Measurements from ENCODE around the gene MAP3K1.

The MAP3K1 gene

GRCh38 chr5:56840597-56840996 is 25.2 kb downstream of the MAP3K1 start:
- Histone ChIP-seq H3K27me3 (ENCODE audit: control insufficient read depth in 5 of 5, insufficient read depth in 4 of 5, low read length in 5 of 5) (no peaks in the 10 kb centered on the region), H3K4me1 (ENCODE audit: control insufficient read depth in 5 of 5, insufficient read depth in 5 of 5, low read length in 5 of 5) (peaks cover 0 to 34% (median 18%) of the 10 kb centered on the region in 5 donors), H3K9me3 (ENCODE audit: control insufficient read depth in 5 of 5, low read length in 5 of 5) (no peaks in the 10 kb centered on the region), H3K4me3 (ENCODE audit: low read depth in 1 of 5, low read length in 5 of 5) (no peak overlapping the region), H3K36me3 (ENCODE audit: control insufficient read depth in 5 of 5, insufficient read depth in 5 of 5, low read length in 5 of 5) (no peaks in the 10 kb centered on the region), H3K9ac (ENCODE audit: low read length in 5 of 5) (no peak overlapping the region), H3K27ac (ENCODE audit: low read depth, low read length) (no peak overlapping the region)

GRCh38 chr5:56845277-56845676 is 29.9 kb downstream of the MAP3K1 start:
- Histone ChIP-seq H3K9me3 (ENCODE audit: control insufficient read depth in 5 of 5, low read length in 5 of 5) (no peaks in the 10 kb centered on the region), H3K9ac (ENCODE audit: low read length in 5 of 5) (no peak overlapping the region), H3K36me3 (ENCODE audit: control insufficient read depth in 5 of 5, insufficient read depth in 5 of 5, low read length in 5 of 5) (no peaks in the 10 kb centered on the region), H3K27me3 (ENCODE audit: control insufficient read depth in 5 of 5, insufficient read depth in 4 of 5, low read length in 5 of 5) (no peaks in the 10 kb centered on the region), H3K27ac (ENCODE audit: low read depth, low read length) (no peak overlapping the region), H3K4me1 (ENCODE audit: control insufficient read depth in 5 of 5, insufficient read depth in 5 of 5, low read length in 5 of 5) (peaks cover 0 to 24% (median 6%) of the 10 kb centered on the region in 5 donors), H3K4me3 (ENCODE audit: low read depth in 1 of 5, low read length in 5 of 5) (no peak overlapping the region)

GRCh38 chr5:56845904-56846480 is 30.6 kb downstream of the MAP3K1 start:
- Histone ChIP-seq H3K4me3 (ENCODE audit: low read depth in 1 of 5, low read length in 5 of 5) (no peak overlapping the region), H3K27ac (ENCODE audit: low read depth, low read length) (no peak overlapping the region), H3K36me3 (ENCODE audit: control insufficient read depth in 5 of 5, insufficient read depth in 5 of 5, low read length in 5 of 5) (no peaks in the 10 kb centered on the region), H3K27me3 (ENCODE audit: control insufficient read depth in 5 of 5, insufficient read depth in 4 of 5, low read length in 5 of 5) (no peaks in the 10 kb centered on the region), H3K9ac (ENCODE audit: low read length in 5 of 5) (no peak overlapping the region), H3K4me1 (ENCODE audit: control insufficient read depth in 5 of 5, insufficient read depth in 5 of 5, low read length in 5 of 5) (peaks cover 0 to 24% (median 6%) of the 10 kb centered on the region in 5 donors), H3K9me3 (ENCODE audit: control insufficient read depth in 5 of 5, low read length in 5 of 5) (no peaks in the 10 kb centered on the region)

- no peaks in the 10 kb centered on the region for H3K9me3 ChIP-seq (ENCODE audit: control insufficient read depth in 5 of 5, low read length in 5 of 5)
- no peak overlapping the region for H3K27ac ChIP-seq (ENCODE audit: low read depth, low read length)
- H3K4me1 ChIP-seq (ENCODE audit: control insufficient read depth in 5 of 5, insufficient read depth in 5 of 5, low read length in 5 of 5): peaks cover 4 to 31% (median 16%) of the 10 kb centered on the region in 5 donors
- H3K9ac ChIP-seq (ENCODE audit: low read length in 5 of 5): no peak overlapping the region
- no peaks in the 10 kb centered on the region for H3K36me3 ChIP-seq (ENCODE audit: control insufficient read depth in 5 of 5, insufficient read depth in 5 of 5, low read length in 5 of 5)
- no peak overlapping the region for H3K4me3 ChIP-seq (ENCODE audit: low read depth in 1 of 5, low read length in 5 of 5)
- no peaks in the 10 kb centered on the region for H3K27me3 ChIP-seq (ENCODE audit: control insufficient read depth in 5 of 5, insufficient read depth in 4 of 5, low read length in 5 of 5)
Observed at GRCh38 chr5:56848206-56848605, 32.9 kb downstream of the MAP3K1 start.

- Histone ChIP-seq H3K27ac (ENCODE audit: low read depth, low read length) (peak overlapping the region; percentile 8), H3K27me3 (ENCODE audit: control insufficient read depth in 5 of 5, insufficient read depth in 4 of 5, low read length in 5 of 5) (no peaks in the 10 kb centered on the region), H3K36me3 (ENCODE audit: control insufficient read depth in 5 of 5, insufficient read depth in 5 of 5, low read length in 5 of 5) (no peaks in the 10 kb centered on the region), H3K4me3 (ENCODE audit: low read depth in 1 of 5, low read length in 5 of 5) (no peak overlapping the region), H3K4me1 (ENCODE audit: control insufficient read depth in 5 of 5, insufficient read depth in 5 of 5, low read length in 5 of 5) (peaks cover 4 to 40% (median 24%) of the 10 kb centered on the region in 5 donors), H3K9ac (ENCODE audit: low read length in 5 of 5) (no peak overlapping the region), H3K9me3 (ENCODE audit: control insufficient read depth in 5 of 5, low read length in 5 of 5) (no peaks in the 10 kb centered on the region)
Observed at GRCh38 chr5:56849671-56850070, 34.3 kb downstream of the MAP3K1 start.

GRCh38 chr5:56850423-56850822 is 35.1 kb downstream of the MAP3K1 start:
- no peak overlapping the region for H3K9ac ChIP-seq (ENCODE audit: low read length in 5 of 5)
- no peaks in the 10 kb centered on the region for H3K9me3 ChIP-seq (ENCODE audit: control insufficient read depth in 5 of 5, low read length in 5 of 5)
- no peak overlapping the region for H3K4me3 ChIP-seq (ENCODE audit: low read depth in 1 of 5, low read length in 5 of 5)
- H3K4me1 ChIP-seq (ENCODE audit: control insufficient read depth in 5 of 5, insufficient read depth in 5 of 5, low read length in 5 of 5): peaks cover 4 to 44% (median 32%) of the 10 kb centered on the region in 5 donors
- no peak overlapping the region for H3K27ac ChIP-seq (ENCODE audit: low read depth, low read length)
- H3K27me3 ChIP-seq (ENCODE audit: control insufficient read depth in 5 of 5, insufficient read depth in 4 of 5, low read length in 5 of 5): no peaks in the 10 kb centered on the region
- no peaks in the 10 kb centered on the region for H3K36me3 ChIP-seq (ENCODE audit: control insufficient read depth in 5 of 5, insufficient read depth in 5 of 5, low read length in 5 of 5)

GRCh38 chr5:56851258-56851941 is 36.1 kb downstream of the MAP3K1 start:
- H3K9ac ChIP-seq (ENCODE audit: low read length in 5 of 5): no peak overlapping the region
- H3K4me1 ChIP-seq (ENCODE audit: control insufficient read depth in 5 of 5, insufficient read depth in 5 of 5, low read length in 5 of 5): peaks cover 4 to 45% (median 35%) of the 10 kb centered on the region in 5 donors
- H3K4me3 ChIP-seq (ENCODE audit: low read depth in 1 of 5, low read length in 5 of 5): peak overlapping the region in 1 of 5 donors; percentile 1
- H3K36me3 ChIP-seq (ENCODE audit: control insufficient read depth in 5 of 5, insufficient read depth in 5 of 5, low read length in 5 of 5): no peaks in the 10 kb centered on the region
- no peaks in the 10 kb centered on the region for H3K9me3 ChIP-seq (ENCODE audit: control insufficient read depth in 5 of 5, low read length in 5 of 5)
- no peak overlapping the region for H3K27ac ChIP-seq (ENCODE audit: low read depth, low read length)
- H3K27me3 ChIP-seq (ENCODE audit: control insufficient read depth in 5 of 5, insufficient read depth in 4 of 5, low read length in 5 of 5): no peaks in the 10 kb centered on the region

GRCh38 chr5:56852228-56853000 is 37.1 kb downstream of the MAP3K1 start:
- no peak overlapping the region for H3K9ac ChIP-seq (ENCODE audit: low read length in 5 of 5)
- H3K27ac ChIP-seq (ENCODE audit: low read depth, low read length): no peak overlapping the region
- H3K4me3 ChIP-seq (ENCODE audit: low read depth in 1 of 5, low read length in 5 of 5): no peak overlapping the region
- peaks cover 4 to 45% (median 35%) of the 10 kb centered on the region in 5 donors for H3K4me1 ChIP-seq (ENCODE audit: control insufficient read depth in 5 of 5, insufficient read depth in 5 of 5, low read length in 5 of 5)
- H3K9me3 ChIP-seq (ENCODE audit: control insufficient read depth in 5 of 5, low read length in 5 of 5): no peaks in the 10 kb centered on the region
- peaks cover 0 to 2% (median 0%) of the 10 kb centered on the region in 5 donors for H3K36me3 ChIP-seq (ENCODE audit: control insufficient read depth in 5 of 5, insufficient read depth in 5 of 5, low read length in 5 of 5)
- no peaks in the 10 kb centered on the region for H3K27me3 ChIP-seq (ENCODE audit: control insufficient read depth in 5 of 5, insufficient read depth in 4 of 5, low read length in 5 of 5)

GRCh38 chr5:56853698-56854097 is 38.3 kb downstream of the MAP3K1 start:
- H3K4me1 ChIP-seq (ENCODE audit: control insufficient read depth in 5 of 5, insufficient read depth in 5 of 5, low read length in 5 of 5): peaks cover 4 to 45% (median 37%) of the 10 kb centered on the region in 5 donors
- no peak overlapping the region for H3K27ac ChIP-seq (ENCODE audit: low read depth, low read length)
- H3K4me3 ChIP-seq (ENCODE audit: low read depth in 1 of 5, low read length in 5 of 5): no peak overlapping the region
- peak overlapping the region in 1 of 5 donors; percentile 8 for H3K9ac ChIP-seq (ENCODE audit: low read length in 5 of 5)
- no peaks in the 10 kb centered on the region for H3K27me3 ChIP-seq (ENCODE audit: control insufficient read depth in 5 of 5, insufficient read depth in 4 of 5, low read length in 5 of 5)
- H3K9me3 ChIP-seq (ENCODE audit: control insufficient read depth in 5 of 5, low read length in 5 of 5): no peaks in the 10 kb centered on the region
- peaks cover 0 to 4% (median 2%) of the 10 kb centered on the region in 5 donors for H3K36me3 ChIP-seq (ENCODE audit: control insufficient read depth in 5 of 5, insufficient read depth in 5 of 5, low read length in 5 of 5)

GRCh38 chr5:56854920-56855319 is 39.6 kb downstream of the MAP3K1 start:
- no peak overlapping the region for H3K27ac ChIP-seq (ENCODE audit: low read depth, low read length)
- H3K27me3 ChIP-seq (ENCODE audit: control insufficient read depth in 5 of 5, insufficient read depth in 4 of 5, low read length in 5 of 5): no peaks in the 10 kb centered on the region
- peak overlapping the region in 1 of 5 donors; percentile 11 for H3K9ac ChIP-seq (ENCODE audit: low read length in 5 of 5)
- peaks cover under 1 to 6% (median 4%) of the 10 kb centered on the region in 5 donors for H3K36me3 ChIP-seq (ENCODE audit: control insufficient read depth in 5 of 5, insufficient read depth in 5 of 5, low read length in 5 of 5)
- H3K4me1 ChIP-seq (ENCODE audit: control insufficient read depth in 5 of 5, insufficient read depth in 5 of 5, low read length in 5 of 5): peaks cover 4 to 40% (median 34%) of the 10 kb centered on the region in 5 donors
- no peaks in the 10 kb centered on the region for H3K9me3 ChIP-seq (ENCODE audit: control insufficient read depth in 5 of 5, low read length in 5 of 5)
- H3K4me3 ChIP-seq (ENCODE audit: low read depth in 1 of 5, low read length in 5 of 5): no peak overlapping the region
